ENCODE measurements around the gene KRT73.

The KRT73 gene

GRCh38 chr12:52656616-52657015 is 38.3 kb upstream of the KRT73 start:
- DNase-seq (ENCODE audit: low read depth): no peak
- TF ChIP-seq CTCF (IDR thresholded peaks at IDR 0.05; ENCODE audit: low read depth, low read length, missing control alignments): no peak

GRCh38 chr12:52655720-52656124 is 37.4 kb upstream of the KRT73 start:
- no peak overlapping the region for H3K4me3 ChIP-seq (ENCODE audit: low read depth, low read length)
- no peak for TF ChIP-seq CTCF (IDR thresholded peaks at IDR 0.05; ENCODE audit: low read depth, low read length, missing control alignments)
- no peak for DNase-seq (ENCODE audit: low read depth)

More at GRCh38 chr12:52656616-52657015, 38.3 kb upstream of the KRT73 start:
- H3K4me3 ChIP-seq (ENCODE audit: low read depth, low read length): no peak overlapping the region

GRCh38 chr12:52655251-52655650 is 36.9 kb upstream of the KRT73 start:
- no peak overlapping the region for H3K4me3 ChIP-seq (ENCODE audit: low read depth, low read length)
- TF ChIP-seq CTCF (IDR thresholded peaks at IDR 0.05; ENCODE audit: low read depth, low read length, missing control alignments): no peak
- no peak for DNase-seq (ENCODE audit: low read depth)

- TF ChIP-seq CTCF (IDR thresholded peaks at IDR 0.05; ENCODE audit: low read depth, low read length, missing control alignments): no peak
- DNase-seq (ENCODE audit: low read depth): no peak
Measured at GRCh38 chr12:52651726-52652261, 33.4 kb upstream of the KRT73 start, which contains the start of gene KRT2. Gene KRT2 (minus strand): TSS chr12:52652211. CDS start chr12:52652142, 69 bp downstream.

GRCh38 chr12:52650520-52651081 is 32.2 kb upstream of the KRT73 start:
- no peak for TF ChIP-seq CTCF (IDR thresholded peaks at IDR 0.05; ENCODE audit: low read depth, low read length, missing control alignments)
- DNase-seq (ENCODE audit: low read depth): no peak

More at GRCh38 chr12:52651726-52652261, 33.4 kb upstream of the KRT73 start, which contains the start of gene KRT2:
- H3K4me3 ChIP-seq (ENCODE audit: low read depth, low read length): no peak within 1 kb of the TSS

GRCh38 chr12:52649066-52649465 is 30.7 kb upstream of the KRT73 start:
- TF ChIP-seq CTCF (IDR thresholded peaks at IDR 0.05; ENCODE audit: low read depth, low read length, missing control alignments): no peak
- H3K4me3 ChIP-seq (ENCODE audit: low read depth, low read length): no peak overlapping the region
- no peak for DNase-seq (ENCODE audit: low read depth)

More at GRCh38 chr12:52650520-52651081, 32.2 kb upstream of the KRT73 start:
- no peak overlapping the region for H3K4me3 ChIP-seq (ENCODE audit: low read depth, low read length)
